A673 (cell line): ENCODE measurements around the gene PARP6. TPM values are rescaled to one million over a fixed set of nuclear protein-coding genes. Genes with fewer than 3 reads are reported as not detected.

Experiments
- BruUV-seq: library from RNA; stranded (reverse); fragments of 400-500 nt; replicated peaks from 2 replicates; lab custom pipeline; 2021; lab: Mats Ljungman, UMichigan
- CTCF ChIA-PET: fragments of 300-600 bp; sonication (Branson Sonifier 250); formaldehyde crosslinking; loops from one replicate; lab custom pipeline; 2022; ENCODE audit warnings: antibody characterized with exemption; lab: Charles Lee
- POLR2A ChIA-PET: fragments of 300-600 bp; sonication (Branson Sonifier 250); formaldehyde crosslinking; loops from one replicate; lab custom pipeline; 2022; ENCODE audit warnings: antibody characterized with exemption; ENCODE audit not compliant: low non-redundant PET; lab: Charles Lee
- DNase-seq: peaks from one replicate; pipeline ENCODE4 v3.0.0-alpha.2; 2015; ENCODE audit warnings: low spot score
- H3K27ac ChIP-seq: fragments of 200-600 bp; sonication (generic); 2 replicates; pipeline ENCODE4 v1.5.1; 2016; ENCODE audit warnings: mixed run types, low read depth, mild to moderate bottlenecking, mixed read lengths, antibody characterized with exemption, low read length; ENCODE audit not compliant: poor library complexity, severe bottlenecking
- H3K27me3 ChIP-seq: fragments of 200-600 bp; sonication (generic); replicated peaks from 2 replicates; pipeline ENCODE4 v1.6.1; 2017; ENCODE audit warnings: mixed run types, low read depth, mild to moderate bottlenecking, mixed read lengths, antibody characterized with exemption, low read length; ENCODE audit not compliant: insufficient read depth, poor library complexity
- H3K36me3 ChIP-seq: fragments of 200-600 bp; sonication (generic); 2 replicates; pipeline ENCODE4 v1.6.1; 2016; ENCODE audit warnings: mixed run types, mild to moderate bottlenecking, mixed read lengths, antibody characterized with exemption, low read length; ENCODE audit not compliant: insufficient read depth, poor library complexity, severe bottlenecking
- H3K4me1 ChIP-seq: fragments of 200-600 bp; sonication (generic); 2 replicates; pipeline ENCODE4 v1.6.1; 2017; ENCODE audit warnings: mixed run types, mild to moderate bottlenecking, mixed read lengths, antibody characterized with exemption, low read length; ENCODE audit not compliant: insufficient read depth, poor library complexity, severe bottlenecking
- H3K4me3 ChIP-seq: fragments of 200-600 bp; sonication (generic); 2 replicates; pipeline ENCODE4 v1.5.1; 2016; ENCODE audit warnings: low read depth, mixed run types, mild to moderate bottlenecking, mixed read lengths, low read length; ENCODE audit not compliant: poor library complexity, severe bottlenecking
- H3K9me3 ChIP-seq: fragments of 200-600 bp; sonication (generic); 2 replicates; pipeline ENCODE4 v1.6.1; 2016; ENCODE audit warnings: mixed run types, low read depth, mild to moderate bottlenecking, mixed read lengths, antibody characterized with exemption, low read length; ENCODE audit not compliant: poor library complexity, severe bottlenecking
- EZH2 ChIP-seq: fragments of 200-600 bp; sonication (generic); IDR thresholded peaks from 2 replicates; pipeline ENCODE4 v1.6.1; 2017; ENCODE audit warnings: borderline replicate concordance, low read depth, mild to moderate bottlenecking, mixed read lengths, antibody characterized with exemption, low read length; ENCODE audit not compliant: poor library complexity, severe bottlenecking
- intact Hi-C: fragments of 100-400 bp; cut with micrococcal nuclease; formaldehyde crosslinking; loops from one replicate; pipeline ENCODE4 v1.10.0; 2022; ENCODE audit not compliant: unreplicated experiment
- total RNA-seq: library from RNA; stranded (reverse); gene quantifications from 2 replicates; pipeline ENCODE4 v1.2.3, GENCODE V29; 2021
- TF ChIP-seq, protein P1 (sequence below): fragments of 300-800, 200-600 bp; sonication (generic); conservative IDR thresholded peaks from 2 replicates; pipeline ENCODE4 v1.5.1; 2017; ENCODE audit warnings: low read depth, mild to moderate bottlenecking, antibody characterized with exemption, low read length, moderate library complexity, mixed read lengths

The PARP6 gene
- total RNA-seq, 1 experiment from 2014 or later, result 71.4 TPM

DNA sequence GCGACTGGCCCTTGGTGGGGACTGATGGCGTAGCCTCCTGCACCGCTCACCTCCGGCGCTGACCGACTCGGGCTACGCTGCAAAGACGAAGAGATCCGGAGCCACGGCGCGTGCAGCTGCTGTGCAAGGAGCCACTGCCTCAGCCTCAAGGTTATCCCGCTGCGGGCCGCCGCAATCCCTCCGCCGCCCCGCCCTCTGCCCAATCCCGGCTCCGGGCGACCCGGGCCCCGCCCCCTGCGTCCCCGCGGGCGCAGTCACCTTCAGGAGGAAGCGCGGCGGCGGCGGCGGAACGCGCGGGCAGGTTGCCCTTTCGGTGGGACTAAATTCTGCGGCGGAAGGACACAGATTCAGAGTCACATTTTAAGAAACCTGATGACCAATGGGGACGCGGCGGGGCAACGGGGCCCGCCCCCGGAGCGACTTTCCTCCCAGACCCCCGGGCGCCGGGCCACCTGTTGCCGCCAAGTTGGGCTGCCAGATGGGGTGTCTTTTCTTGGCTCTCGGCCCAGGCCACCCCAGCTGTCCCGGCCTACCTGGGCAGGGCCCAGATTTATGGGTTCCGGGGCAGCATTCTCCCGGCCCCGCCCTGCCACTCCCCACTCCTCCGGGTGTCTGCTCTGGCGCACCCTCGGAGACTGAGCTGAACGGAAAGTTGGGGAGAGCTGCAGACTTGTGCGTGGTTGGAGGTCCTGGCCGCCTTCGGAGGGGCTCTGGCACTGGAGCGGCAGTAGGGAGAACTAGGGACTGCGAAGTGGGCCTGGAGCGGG is 41.1 kb downstream of the PARP6 start, which contains the start of gene PKM:
TSS of gene PKM (minus strand) at position 125 of the 767 bp plus-strand sequence. CDS start 12,093 bp downstream, outside the sequence.
- CTCF ChIA-PET, result no interaction called here
- intact Hi-C loops, result loop anchor here (10.0 kb wide), 1 partner anchor 244 kb away; the partner anchor contains the start of gene ARIH1
- no TSS peak for BruUV-seq
- peak within 1 kb of the TSS; percentile 91 for H3K4me3 ChIP-seq
- DNase-seq, result peak; percentile 99
- H3K4me1 ChIP-seq, result peaks cover 27% of the 10 kb centered on the region
- peaks cover 4% of the 10 kb centered on the region for H3K36me3 ChIP-seq
- no peaks in the 10 kb centered on the region for H3K9me3 ChIP-seq
- TF ChIP-seq, protein P1, sequence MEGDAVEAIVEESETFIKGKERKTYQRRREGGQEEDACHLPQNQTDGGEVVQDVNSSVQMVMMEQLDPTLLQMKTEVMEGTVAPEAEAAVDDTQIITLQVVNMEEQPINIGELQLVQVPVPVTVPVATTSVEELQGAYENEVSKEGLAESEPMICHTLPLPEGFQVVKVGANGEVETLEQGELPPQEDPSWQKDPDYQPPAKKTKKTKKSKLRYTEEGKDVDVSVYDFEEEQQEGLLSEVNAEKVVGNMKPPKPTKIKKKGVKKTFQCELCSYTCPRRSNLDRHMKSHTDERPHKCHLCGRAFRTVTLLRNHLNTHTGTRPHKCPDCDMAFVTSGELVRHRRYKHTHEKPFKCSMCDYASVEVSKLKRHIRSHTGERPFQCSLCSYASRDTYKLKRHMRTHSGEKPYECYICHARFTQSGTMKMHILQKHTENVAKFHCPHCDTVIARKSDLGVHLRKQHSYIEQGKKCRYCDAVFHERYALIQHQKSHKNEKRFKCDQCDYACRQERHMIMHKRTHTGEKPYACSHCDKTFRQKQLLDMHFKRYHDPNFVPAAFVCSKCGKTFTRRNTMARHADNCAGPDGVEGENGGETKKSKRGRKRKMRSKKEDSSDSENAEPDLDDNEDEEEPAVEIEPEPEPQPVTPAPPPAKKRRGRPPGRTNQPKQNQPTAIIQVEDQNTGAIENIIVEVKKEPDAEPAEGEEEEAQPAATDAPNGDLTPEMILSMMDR, result no peak
- no peak for TF ChIP-seq EZH2
- no peaks in the 10 kb centered on the region for H3K27me3 ChIP-seq
- POLR2A ChIA-PET, result no interaction called here
- H3K27ac ChIP-seq, result peak within 1 kb of the TSS; percentile 92

DNA sequence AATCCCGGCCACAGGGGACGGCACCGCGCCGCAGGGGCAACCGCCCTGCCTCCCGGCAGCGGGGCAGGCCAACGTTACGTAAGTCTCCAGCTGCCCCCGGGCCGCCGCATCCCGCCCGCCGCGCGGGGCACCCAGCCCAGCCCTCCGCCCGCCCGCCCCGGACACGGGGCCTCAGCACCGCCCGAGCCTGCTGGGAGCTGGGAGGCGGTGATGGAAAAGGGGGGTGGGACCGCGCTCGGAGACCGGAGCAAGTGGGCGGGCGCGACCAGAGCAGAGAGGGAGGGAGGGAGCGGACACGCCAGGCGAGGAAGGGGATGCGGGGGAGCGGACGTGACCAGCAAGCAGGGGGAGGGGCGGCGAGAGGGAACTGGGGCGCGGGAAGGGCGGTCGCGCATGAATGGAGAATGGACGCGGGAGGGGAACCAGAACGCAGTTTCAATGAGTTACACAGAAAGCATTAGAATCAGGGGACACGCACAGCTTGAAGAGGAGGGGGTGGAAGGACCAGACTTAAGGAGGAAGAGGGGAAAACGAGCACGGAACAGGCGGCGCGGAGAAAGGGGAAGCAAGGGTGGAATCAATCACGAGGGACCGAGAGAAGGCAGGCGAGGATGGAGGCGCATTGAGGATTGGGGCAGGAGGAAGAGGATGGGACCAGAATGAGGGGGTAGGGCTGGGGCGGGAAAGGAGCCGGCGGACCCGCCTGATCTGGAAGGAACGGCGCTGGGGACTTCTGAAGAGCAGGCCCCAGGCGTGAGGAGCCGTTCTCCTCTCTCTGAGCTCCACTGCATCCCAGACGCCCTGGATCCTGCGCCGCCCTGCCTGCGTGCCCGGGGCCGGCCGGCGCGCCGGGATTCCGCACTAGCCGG is 41.9 kb downstream of the PARP6 start:
- POLR2A ChIA-PET, result no interaction called here
- CTCF ChIA-PET, result no interaction called here
- intact Hi-C loops, result loop anchor here (10.0 kb wide), 1 partner anchor 244 kb away; the partner anchor contains the start of gene ARIH1

DNA sequence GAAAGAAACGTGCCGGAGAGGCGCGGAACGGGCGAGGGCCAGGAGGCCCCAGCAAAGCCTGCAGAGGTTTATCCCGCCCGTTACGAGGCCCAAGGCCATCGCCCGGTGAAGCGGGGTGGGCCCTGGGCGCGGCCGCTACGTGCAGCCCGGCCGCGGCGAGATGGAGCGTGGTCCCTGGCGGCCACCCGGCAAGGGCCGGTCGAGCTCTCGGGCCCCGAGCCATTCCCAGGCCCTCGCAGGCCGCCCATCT is 42.5 kb downstream of the PARP6 start:
- H3K27ac ChIP-seq, result peak overlapping the region; percentile 92
- intact Hi-C loops, result loop anchor here (10.0 kb wide), 1 partner anchor 245 kb away; the partner anchor contains the start of gene ARIH1
- TF ChIP-seq, protein P1, result no peak
- no peak for TF ChIP-seq EZH2
- ChIA-PET CTCF (no interaction called here), POLR2A (no interaction called here)
- no peak for DNase-seq
- H3K36me3 ChIP-seq, result peaks cover 9% of the 10 kb centered on the region
- peak overlapping the region; percentile 91 for H3K4me3 ChIP-seq
- peaks cover 35% of the 10 kb centered on the region for H3K4me1 ChIP-seq
- H3K27me3 ChIP-seq, result no peaks in the 10 kb centered on the region
- H3K9me3 ChIP-seq, result no peaks in the 10 kb centered on the region
- BruUV-seq, result no TSS peak

More for the DNA sequence above, 41.9 kb downstream of the PARP6 start:
- no peaks in the 10 kb centered on the region for H3K9me3 ChIP-seq
- H3K36me3 ChIP-seq, result peaks cover 7% of the 10 kb centered on the region
- peak overlapping the region; percentile 91 for H3K4me3 ChIP-seq
- peak; percentile 91 for DNase-seq
- no TSS peak for BruUV-seq
- TF ChIP-seq, protein P1, result no peak
- TF ChIP-seq EZH2, result no peak
- H3K27me3 ChIP-seq, result no peaks in the 10 kb centered on the region
- peaks cover 35% of the 10 kb centered on the region for H3K4me1 ChIP-seq
- peak overlapping the region; percentile 92 for H3K27ac ChIP-seq
